GM19468 (cell line): ENCODE data around the gene TOP1.

Experiments
- ATAC-seq: cut with Tn5 transposase; IDR thresholded peaks from one replicate; pipeline ENCODE4 v1.9.1; 2021; ENCODE audit warnings: mild to moderate bottlenecking, moderate library complexity, moderate number of reproducible peaks; ENCODE audit not compliant: unreplicated experiment; ENCODE audit errors: extremely low read depth

The TOP1 gene

DNA sequence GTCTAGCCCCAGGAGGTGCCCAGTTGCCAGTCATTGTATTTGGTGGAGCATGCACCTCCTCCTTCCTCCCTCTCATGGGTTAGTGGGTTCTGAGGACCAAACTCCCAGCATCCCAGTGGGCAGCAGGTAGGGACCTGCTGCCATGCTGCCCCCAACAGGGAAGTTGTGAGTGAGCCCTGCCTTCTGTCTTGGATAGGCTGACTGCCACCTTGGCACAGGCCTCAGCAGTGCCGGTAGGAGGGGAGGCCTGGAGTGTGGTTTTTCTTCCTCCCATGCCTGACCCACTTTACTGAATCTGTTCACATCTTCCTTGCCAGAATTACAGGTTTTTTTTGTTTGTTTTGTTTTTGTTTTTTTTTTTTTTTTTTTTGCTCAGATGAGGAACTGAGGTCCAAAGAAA is 133.3 kb downstream of the TOP1 start:
- ATAC-seq: no peak

DNA sequence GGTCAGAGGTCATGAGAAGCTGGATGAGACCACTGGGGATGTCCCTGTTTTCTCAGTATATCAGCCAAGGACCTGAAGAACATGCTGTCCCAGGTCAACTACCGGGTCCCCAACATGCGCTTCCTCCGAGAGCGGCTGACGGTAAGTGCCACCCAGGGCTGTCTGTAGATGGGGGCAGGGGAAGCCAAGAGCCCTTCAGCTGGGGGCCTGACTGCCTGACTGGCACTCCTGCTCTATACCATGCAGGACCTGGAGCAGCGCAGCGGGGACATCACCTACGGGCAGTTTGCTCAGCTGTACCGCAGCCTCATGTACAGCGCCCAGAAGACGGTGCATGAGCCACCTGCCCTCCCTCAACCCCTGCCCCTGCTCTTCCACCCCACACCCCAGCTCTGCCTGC is 133.8 kb downstream of the TOP1 start:
- ATAC-seq: no peak

DNA sequence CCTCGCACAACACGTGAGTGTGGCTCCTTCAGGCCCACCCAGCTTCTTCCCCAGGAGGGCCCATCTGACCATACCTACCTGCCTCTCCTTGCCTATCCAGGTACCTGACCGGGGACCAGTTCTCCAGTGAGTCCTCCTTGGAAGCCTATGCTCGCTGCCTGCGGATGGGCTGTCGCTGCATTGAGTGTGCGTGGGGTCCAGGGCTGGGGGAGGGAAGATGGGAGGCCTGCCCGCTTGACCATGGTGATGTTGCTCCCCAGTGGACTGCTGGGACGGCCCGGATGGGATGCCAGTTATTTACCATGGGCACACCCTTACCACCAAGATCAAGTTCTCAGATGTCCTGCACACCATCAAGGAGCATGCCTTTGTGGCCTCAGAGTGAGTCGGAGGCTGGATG is 135.2 kb downstream of the TOP1 start:
- no peak for ATAC-seq

DNA sequence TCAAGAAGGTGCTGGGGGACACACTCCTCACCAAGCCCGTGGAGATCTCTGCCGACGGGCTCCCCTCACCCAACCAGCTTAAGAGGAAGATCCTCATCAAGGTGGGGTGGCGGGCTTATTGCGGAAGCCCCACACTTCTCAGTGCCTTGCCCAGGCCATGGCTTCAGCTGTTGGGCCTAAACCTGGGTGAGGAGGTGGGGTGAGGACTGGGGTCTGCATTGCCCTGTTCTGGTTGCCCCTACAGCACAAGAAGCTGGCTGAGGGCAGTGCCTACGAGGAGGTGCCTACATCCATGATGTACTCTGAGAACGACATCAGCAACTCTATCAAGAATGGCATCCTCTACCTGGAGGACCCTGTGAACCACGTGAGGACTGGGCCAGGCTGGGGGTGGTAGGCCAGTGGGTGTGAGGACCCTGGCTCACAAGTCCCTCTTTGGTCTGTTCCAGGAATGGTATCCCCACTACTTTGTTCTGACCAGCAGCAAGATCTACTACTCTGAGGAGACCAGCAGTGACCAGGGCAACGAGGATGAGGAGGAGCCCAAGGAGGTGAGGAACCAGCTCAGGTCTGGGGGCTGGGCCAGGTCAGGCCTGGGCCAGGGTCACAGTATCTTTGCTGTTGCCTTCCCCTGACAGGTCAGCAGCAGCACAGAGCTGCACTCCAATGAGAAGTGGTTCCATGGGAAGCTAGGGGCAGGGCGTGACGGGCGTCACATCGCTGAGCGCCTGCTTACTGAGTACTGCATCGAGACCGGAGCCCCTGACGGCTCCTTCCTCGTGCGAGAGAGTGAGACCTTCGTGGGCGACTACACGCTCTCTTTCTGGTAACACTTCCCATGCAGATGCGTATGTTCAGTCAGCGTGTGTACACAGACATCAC is 136.6 kb downstream of the TOP1 start:
- no peak for ATAC-seq

DNA sequence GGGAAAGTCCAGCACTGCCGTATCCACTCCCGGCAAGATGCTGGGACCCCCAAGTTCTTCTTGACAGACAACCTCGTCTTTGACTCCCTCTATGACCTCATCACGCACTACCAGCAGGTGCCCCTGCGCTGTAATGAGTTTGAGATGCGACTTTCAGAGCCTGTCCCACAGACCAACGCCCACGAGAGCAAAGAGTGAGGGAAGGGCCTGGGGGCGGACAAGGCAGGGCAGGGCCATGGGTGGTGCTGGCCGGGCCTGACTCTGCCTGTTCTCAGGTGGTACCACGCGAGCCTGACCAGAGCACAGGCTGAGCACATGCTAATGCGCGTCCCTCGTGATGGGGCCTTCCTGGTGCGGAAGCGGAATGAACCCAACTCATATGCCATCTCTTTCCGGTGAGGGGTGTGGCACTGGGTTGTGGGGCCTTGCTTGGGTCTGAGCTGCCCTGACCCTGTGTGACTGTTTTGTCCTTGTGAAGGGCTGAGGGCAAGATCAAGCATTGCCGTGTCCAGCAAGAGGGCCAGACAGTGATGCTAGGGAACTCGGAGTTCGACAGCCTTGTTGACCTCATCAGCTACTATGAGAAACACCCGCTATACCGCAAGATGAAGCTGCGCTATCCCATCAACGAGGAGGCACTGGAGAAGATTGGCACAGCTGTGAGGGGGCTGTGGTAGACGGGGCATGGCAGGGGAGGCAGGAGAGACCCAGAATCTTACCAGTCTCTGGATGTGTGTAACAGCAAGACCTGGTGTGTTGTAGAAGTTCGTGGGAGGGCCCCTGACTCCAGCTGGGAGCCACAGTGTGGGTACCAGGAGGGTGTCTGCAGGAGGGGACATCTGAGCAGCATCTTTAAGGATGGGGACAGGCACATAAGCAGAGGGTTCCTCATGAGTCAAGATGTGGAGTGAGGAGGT is 137.8 kb downstream of the TOP1 start:
- no peak for ATAC-seq

DNA sequence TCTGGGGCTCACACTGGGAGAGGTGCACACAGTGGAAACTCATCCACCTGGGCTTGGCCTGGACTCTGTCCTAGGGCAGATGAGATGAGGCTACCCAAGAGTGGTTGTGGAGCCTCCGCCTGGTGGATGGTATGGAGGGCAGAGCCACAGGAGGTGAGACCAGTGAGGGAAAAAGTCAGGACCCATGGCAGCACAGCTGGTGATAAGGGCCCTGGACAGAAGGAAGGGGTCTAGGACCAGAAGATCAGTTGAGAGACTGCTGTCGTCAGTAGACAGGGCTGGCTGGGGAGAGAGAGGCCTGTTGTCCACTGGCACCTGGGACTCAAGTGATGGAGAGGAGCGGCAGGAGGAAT is 138.5 kb downstream of the TOP1 start:
- ATAC-seq: no peak

DNA sequence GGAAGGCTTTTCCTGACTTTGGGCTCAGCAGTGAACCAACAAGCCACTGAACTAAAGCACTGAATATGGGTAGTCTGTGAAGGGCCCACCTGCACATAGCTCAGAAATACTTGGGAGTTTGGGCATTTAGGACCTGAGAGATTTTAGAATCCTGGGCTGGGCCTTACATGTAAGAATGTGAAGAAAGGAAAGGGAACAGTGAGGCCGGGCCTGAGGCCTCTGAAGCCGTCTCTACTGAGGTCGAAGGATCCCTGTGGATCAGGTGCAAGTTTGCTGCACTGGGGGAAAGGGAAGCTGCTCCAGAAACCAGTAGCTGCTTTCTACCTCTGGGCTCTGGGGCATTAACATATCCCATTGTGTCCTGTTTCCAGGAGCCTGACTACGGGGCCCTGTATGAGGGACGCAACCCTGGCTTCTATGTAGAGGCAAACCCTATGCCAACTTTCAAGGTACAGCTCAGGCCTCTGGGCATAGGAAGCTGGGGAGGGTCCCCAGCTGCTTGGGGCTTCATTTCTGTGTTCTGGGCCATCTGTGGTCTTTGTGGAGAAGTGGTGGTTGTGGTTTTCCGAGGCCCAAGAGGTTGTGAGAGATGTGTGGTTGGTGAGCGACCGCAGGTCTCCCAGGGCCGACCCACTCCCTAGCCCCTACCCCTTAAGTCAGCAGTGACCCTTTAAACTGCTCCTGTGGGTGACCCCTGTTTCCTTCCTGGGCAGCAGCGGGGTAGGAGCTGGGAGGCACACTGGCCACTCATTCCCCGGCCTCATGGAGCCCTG is 139.0 kb downstream of the TOP1 start:
- ATAC-seq: no peak

DNA sequence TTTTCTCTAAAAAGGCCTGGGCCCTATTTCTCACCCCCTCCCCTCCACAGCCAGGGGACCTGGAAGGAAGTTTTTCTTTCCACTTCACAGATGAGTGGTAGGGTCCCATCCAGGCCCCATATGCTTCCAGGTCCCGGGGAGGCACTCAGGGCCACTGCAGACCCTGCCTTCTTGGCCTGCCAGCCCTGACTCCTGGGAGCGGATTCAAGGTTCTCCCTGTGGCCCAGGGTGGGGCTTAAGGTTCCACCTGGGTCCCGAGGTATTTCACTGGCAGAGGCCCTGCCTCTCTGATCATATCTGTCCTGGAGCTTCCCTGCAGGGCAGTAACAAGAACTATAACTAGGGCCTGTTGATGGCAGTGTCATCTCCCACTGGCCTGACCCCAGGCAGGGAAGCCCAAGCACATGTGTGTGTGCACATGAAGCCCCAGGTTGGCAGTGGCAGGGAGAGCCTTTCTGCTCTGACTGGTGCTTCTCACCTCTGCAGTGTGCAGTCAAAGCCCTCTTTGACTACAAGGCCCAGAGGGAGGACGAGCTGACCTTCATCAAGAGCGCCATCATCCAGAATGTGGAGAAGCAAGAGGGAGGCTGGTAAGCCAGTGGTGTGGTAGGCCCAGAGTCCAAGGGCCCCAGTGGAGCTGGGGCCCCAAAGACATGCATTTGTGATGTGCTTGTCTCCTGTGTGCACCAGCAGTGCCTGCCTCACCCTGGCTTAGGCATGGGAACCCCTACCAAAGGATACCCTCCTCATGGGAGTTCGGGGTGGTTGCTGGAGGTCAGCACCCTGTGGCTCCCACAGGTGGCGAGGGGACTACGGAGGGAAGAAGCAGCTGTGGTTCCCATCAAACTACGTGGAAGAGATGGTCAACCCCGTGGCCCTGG is 139.9 kb downstream of the TOP1 start:
- no peak for ATAC-seq

DNA sequence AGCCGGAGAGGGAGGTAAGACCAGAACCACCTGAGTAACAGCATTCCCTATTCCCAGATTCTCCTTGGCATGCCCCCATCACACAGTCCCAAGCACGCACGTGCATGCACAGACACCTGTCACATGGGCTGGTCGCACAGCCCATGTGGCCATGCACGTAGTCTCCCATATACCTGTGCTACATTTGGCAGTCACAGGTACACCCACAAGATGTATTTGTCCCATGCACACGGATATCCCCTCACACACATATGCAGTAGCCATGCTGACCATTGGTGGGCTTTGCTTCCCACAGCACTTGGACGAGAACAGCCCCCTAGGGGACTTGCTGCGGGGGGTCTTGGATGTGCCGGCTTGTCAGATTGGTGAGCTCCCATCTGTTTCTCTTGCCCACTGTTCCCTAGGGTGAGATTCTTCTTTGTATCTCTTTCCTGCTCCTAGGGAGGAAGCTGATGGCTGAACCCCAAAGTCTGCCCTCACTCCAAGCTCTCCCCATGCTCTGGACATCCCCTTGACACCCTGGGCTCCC is 140.6 kb downstream of the TOP1 start:
- no peak for ATAC-seq

DNA sequence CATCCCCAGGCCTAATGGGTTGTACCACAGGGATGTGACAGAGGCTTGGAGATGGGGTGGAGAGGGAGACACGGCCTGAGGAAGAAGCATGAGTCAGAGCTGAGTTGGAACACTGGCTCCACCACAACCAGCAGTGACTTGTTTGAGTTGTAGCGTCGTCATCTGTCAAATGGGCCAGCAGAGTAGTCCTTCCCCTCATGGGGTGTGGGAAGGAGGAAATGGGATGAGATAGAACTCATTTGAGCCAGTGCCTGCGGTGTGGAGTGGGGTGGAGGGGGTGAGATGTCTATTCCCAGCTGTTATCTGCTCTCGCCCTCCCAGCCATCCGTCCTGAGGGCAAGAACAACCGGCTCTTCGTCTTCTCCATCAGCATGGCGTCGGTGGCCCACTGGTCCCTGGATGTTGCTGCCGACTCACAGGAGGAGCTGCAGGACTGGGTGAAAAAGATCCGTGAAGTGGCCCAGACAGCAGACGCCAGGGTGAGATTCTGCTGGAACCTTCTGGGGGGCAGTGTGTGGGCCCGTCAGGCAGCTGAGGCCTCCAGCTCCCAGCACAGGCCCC is 141.2 kb downstream of the TOP1 start:
- ATAC-seq: no peak

DNA sequence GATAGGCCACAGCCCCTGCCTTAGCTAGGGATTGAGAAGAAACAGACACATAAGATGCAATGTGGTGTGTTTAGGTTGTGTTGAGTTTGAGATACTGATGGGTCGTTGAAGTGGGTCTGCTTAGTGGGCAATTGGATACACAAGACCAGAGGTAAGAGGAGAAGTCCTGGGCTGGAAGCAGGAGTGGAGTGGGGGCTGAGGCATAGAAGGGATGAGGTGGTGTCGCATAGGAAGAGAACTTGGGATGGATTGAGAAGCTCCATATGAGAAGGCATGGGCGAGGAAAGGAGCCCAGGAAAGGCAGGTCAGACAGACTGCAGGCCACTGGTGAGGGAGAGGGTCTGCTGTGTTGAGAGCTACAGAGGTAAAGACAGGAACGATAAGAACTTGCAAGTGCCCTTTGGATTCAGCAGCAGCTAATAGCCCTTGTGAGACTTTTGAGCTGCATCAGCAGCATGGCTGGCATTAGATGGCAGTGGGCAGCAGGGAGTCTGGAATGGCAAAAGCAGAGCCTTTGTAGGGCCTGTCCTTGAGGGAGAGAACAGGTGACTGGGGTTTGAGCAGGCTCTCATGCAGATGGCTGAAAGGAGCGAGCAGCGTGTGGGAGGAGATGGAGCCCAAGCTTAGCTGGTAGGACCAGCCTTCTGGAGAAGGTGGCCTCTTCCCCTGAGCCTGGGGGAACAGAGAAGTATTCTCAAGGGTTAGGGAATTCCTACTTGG is 141.9 kb downstream of the TOP1 start:
- no peak for ATAC-seq

DNA sequence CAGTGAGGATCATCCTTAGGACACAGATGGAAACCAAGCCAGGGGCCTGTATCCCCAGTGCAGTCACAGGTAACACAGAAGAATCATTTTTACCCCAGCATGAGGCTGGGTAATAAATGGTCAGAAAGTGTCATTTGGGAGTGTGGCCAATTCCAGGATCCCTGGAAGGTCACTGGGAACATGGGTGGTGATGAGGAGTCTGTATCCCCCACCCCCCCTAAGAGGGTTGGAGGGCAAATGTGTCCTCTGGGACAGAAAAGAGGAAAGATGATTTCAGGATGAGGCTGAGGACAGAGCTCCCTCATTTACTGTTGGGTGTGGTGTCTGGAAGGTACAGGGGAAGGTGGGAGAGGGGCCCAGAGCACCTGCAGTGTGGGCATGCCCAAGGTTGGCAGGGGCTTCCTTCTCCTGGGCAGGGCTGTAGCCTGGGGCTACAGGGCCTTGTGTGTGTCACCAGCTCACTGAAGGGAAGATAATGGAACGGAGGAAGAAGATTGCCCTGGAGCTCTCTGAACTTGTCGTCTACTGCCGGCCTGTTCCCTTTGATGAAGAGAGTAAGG is 143.2 kb downstream of the TOP1 start:
- no peak for ATAC-seq

DNA sequence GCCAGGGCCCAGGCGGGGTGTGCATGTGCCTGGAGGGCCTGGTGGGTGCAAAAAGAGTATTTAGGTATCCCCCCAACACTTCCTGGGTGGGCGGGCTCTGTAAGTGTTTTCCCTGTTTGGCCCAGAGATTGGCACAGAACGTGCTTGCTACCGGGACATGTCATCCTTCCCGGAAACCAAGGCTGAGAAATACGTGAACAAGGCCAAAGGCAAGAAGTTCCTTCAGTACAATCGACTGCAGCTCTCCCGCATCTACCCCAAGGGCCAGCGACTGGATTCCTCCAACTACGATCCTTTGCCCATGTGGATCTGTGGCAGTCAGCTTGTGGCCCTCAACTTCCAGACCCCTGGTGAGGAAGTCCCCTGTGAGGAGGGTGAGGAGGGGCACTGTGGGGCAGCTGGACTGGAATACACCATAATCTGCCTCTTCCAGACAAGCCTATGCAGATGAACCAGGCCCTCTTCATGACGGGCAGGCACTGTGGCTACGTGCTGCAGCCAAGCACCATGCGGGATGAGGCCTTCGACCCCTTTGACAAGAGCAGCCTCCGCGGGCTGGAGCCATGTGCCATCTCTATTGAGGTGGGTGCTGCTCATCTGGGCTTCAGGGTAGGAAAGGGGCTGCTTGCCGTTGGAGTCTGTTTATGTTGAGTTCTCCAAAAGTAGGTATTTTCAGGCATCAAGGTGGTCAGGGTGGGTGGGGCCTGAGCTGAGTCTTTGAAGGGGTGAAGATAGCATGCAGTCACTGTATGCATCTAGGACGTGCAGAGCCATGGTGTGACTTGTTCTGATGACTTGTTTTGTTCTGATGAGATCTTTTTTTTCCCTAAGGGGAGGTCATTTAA is 143.9 kb downstream of the TOP1 start:
- ATAC-seq: no peak

DNA sequence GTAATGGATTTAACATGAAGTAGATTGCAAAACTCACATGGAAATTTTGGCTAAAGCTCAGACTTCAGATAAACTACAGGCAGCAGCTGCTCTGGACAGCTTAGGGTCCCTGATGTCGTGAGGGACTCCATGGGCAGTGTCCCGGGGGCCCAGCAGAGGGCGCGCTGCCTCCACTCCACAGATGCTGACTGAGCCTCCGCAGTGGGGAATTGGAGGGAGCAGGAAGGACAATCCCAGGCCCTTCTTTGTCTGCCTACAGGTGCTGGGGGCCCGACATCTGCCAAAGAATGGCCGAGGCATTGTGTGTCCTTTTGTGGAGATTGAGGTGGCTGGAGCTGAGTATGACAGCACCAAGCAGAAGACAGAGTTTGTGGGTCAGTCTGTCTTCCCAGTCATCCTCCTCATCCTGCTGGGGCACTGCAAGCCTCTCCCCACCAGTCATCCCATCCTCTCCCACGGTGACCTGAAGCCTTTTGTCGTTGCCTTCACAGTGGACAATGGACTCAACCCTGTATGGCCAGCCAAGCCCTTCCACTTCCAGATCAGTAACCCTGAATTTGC is 144.6 kb downstream of the TOP1 start:
- ATAC-seq: no peak

DNA sequence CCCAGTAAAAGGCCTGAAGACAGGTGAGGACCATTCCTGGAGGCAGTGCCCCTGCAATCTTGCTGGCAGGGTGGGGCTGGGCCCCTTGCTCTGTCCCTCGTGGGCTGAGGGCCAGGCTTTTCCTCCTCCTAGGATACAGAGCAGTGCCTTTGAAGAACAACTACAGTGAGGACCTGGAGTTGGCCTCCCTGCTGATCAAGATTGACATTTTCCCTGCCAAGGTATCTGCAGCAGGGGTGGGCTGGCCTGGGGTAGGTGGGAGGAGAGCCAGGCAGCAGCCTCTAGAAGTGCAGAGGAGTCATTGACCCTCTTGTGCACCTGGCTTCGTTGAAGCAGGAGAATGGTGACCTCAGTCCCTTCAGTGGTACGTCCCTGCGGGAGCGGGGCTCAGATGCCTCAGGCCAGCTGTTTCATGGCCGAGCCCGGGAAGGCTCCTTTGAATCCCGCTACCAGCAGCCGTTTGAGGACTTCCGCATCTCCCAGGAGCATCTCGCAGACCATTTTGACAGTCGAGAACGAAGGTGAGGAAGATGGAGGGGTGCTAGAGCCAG is 145.2 kb downstream of the TOP1 start:
- ATAC-seq: no peak
